CD14-positive monocyte (primary cell): ENCODE measurements around the gene CELSR1. TPM values are rescaled to one million over a fixed set of nuclear protein-coding genes. Genes with fewer than 3 reads are reported as not detected.

ENCODE experiments used
- DNase-seq, 3 donors: peaks; one replicate each; pipeline ENCODE4 v3.0.0-alpha.2; 2011 to 2022
- H2AFZ ChIP-seq: 2 replicates; pipeline ENCODE4 v1.6.0; 2012; ENCODE audit warnings: mild to moderate bottlenecking, low read depth, low read length, inconsistent platforms; ENCODE audit not compliant: insufficient read depth, poor library complexity, severe bottlenecking
- H3K27ac ChIP-seq, 2 donors: 1 replicate in 1 of 2; 2 replicates in 1 of 2; pipeline ENCODE4 v1.5.1; 2012 to 2013; ENCODE audit warnings: low read length in 2 of 2, control low read depth in 1 of 2, inconsistent platforms in 1 of 2, low read depth in 1 of 2, mild to moderate bottlenecking in 1 of 2
- H3K27me3 ChIP-seq, 2 donors: one replicate each; pipeline versions ENCODE4 v1.6.0 to v1.6.1; 2011 to 2013; ENCODE audit warnings: low read length in 2 of 2; ENCODE audit not compliant: control insufficient read depth in 2 of 2, insufficient read depth in 2 of 2
- H3K36me3 ChIP-seq, 2 donors: replicated peaks in 1 of 2; 1 replicate in 1 of 2; 2 replicates in 1 of 2; pipeline versions ENCODE4 v1.5.1 to v1.6.1; 2012 to 2013; ENCODE audit warnings: low read length in 2 of 2, control low read depth in 1 of 2, inconsistent platforms in 1 of 2, mild to moderate bottlenecking in 1 of 2; ENCODE audit not compliant: insufficient read depth in 2 of 2, control insufficient read depth in 1 of 2
- H3K4me1 ChIP-seq, 2 donors: 1 replicate in 1 of 2; 2 replicates in 1 of 2; pipeline versions ENCODE4 v1.5.1 to v1.6.1; 2012 to 2013; ENCODE audit warnings: low read length in 2 of 2, control low read depth in 1 of 2, inconsistent platforms in 1 of 2, mild to moderate bottlenecking in 1 of 2, moderate library complexity in 1 of 2; ENCODE audit not compliant: insufficient read depth in 2 of 2, control insufficient read depth in 1 of 2
- H3K4me2 ChIP-seq: replicated peaks from 2 replicates; pipeline ENCODE3; 2012; ENCODE audit warnings: low read length, moderate library complexity, mild to moderate bottlenecking; ENCODE audit not compliant: poor library complexity, severe bottlenecking; ENCODE audit errors: extremely low read depth
- H3K4me3 ChIP-seq, 3 experiments: fragments of 200-600 bp in 1 of 3; sonication (generic) in 1 of 3; replicated peaks in 1 of 3; 1 replicate in 2 of 3; 2 replicates in 1 of 3; pipeline ENCODE4 v1.5.1; 2011 to 2013; ENCODE audit warnings: low read length in 3 of 3, mild to moderate bottlenecking in 3 of 3, control low read depth in 2 of 3, low read depth in 2 of 3, inconsistent platforms in 1 of 3, moderate library complexity in 1 of 3
- H3K79me2 ChIP-seq: 2 replicates; pipeline ENCODE4 v1.6.0; 2012; ENCODE audit warnings: mild to moderate bottlenecking, control low read depth, inconsistent platforms, low read length, moderate library complexity; ENCODE audit not compliant: insufficient read depth
- H3K9ac ChIP-seq: 2 replicates; pipeline ENCODE4 v1.6.0; 2017; ENCODE audit warnings: low read length, mild to moderate bottlenecking; ENCODE audit not compliant: insufficient read depth, poor library complexity, severe bottlenecking
- H3K9me3 ChIP-seq, 2 donors: replicated peaks in 1 of 2; 1 replicate in 1 of 2; 2 replicates in 1 of 2; pipeline versions ENCODE4 v1.5.1 to v1.6.1; 2012 to 2013; ENCODE audit warnings: low read length in 2 of 2, control low read depth in 1 of 2; ENCODE audit not compliant: control insufficient read depth in 1 of 2, insufficient read depth in 1 of 2
- H4K20me1 ChIP-seq: 2 replicates; pipeline ENCODE4 v1.6.0; 2012; ENCODE audit warnings: mild to moderate bottlenecking, low read length, control low read depth, moderate library complexity; ENCODE audit not compliant: insufficient read depth
- H3K27ac Mint-ChIP-seq, 7 donors: one replicate each; pipeline ENCODE4 v1.8.0; 2020; ENCODE audit warnings: mild to moderate bottlenecking in 7 of 7, mixed read lengths in 7 of 7, moderate library complexity in 6 of 7, inconsistent platforms in 2 of 7
- H3K27me3 Mint-ChIP-seq, 3 donors: one replicate each; pipeline ENCODE4 v1.8.0; 2021 to 2022; ENCODE audit warnings: low read depth in 3 of 3, mild to moderate bottlenecking in 3 of 3, mixed read lengths in 3 of 3, moderate library complexity in 3 of 3, inconsistent platforms in 1 of 3
- H3K36me3 Mint-ChIP-seq, 2 donors: one replicate each; pipeline ENCODE4 v1.8.0; 2020; ENCODE audit warnings: mixed read lengths in 2 of 2, inconsistent platforms in 1 of 2, mild to moderate bottlenecking in 1 of 2
- H3K4me1 Mint-ChIP-seq: one replicate; pipeline ENCODE4 v1.8.0; 2020; ENCODE audit warnings: mild to moderate bottlenecking, mixed read lengths
- H3K4me3 Mint-ChIP-seq, 2 donors: one replicate each; pipeline ENCODE4 v1.8.0; 2020; ENCODE audit warnings: mild to moderate bottlenecking in 2 of 2, mixed read lengths in 2 of 2, moderate library complexity in 1 of 2
- H3K9me3 Mint-ChIP-seq, 7 donors: one replicate each; pipeline ENCODE4 v1.8.0; 2020 to 2022; ENCODE audit warnings: mixed read lengths in 7 of 7, mild to moderate bottlenecking in 6 of 7, moderate library complexity in 6 of 7, inconsistent platforms in 2 of 7
- CTCF ChIP-seq: fragments of 200-600 bp; IDR thresholded peaks from one replicate; pipeline ENCODE4 v1.8.0; 2022; ENCODE audit warnings: antibody characterized with exemption, mild to moderate bottlenecking
- WGBS: methylation state at CpG from one replicate; pipeline ENCODE4 v1.1.5; 2013; ENCODE audit warnings: missing lambda C conversion rate; ENCODE audit not compliant: insufficient coverage; 5-methylcytosine and 5-hydroxymethylcytosine counted together
- intact Hi-C, 2 donors: fragments of 100-400 bp; cut with micrococcal nuclease; formaldehyde crosslinking; loops; one replicate each; pipeline versions ENCODE4 v1.15.0 to v1.15.1; 2023
- polyA plus RNA-seq, 3 donors: library from polyadenylated mRNA; depleted of rRNA in 1 of 3; unstranded in 2 of 3; stranded (reverse) in 1 of 3; fragments of 300-500 nt in 2 of 3; fragments of >200 nt in 1 of 3; fragmentation: Illumina TruSeq in 2 of 3; gene quantifications; 1 replicate in 2 of 3; 2 replicates in 1 of 3; pipeline ENCODE4 v1.2.3, GENCODE V29; 2012 to 2021

The CELSR1 gene
- polyA plus RNA-seq, 3 donors, result 0.16 TPM; not detected in 2

- H3K79me2 ChIP-seq, result no peaks in the 10 kb centered on the region
- H3K9ac ChIP-seq, result no peak overlapping the region
- peaks cover 48 to 76% of the 10 kb centered on the region in 2 donors for H3K36me3 ChIP-seq
- H3K27ac ChIP-seq, result no peak overlapping the region
- no peak overlapping the region for H2AFZ ChIP-seq
- H3K4me2 ChIP-seq, result no peak overlapping the region
- Mint-ChIP-seq H3K4me3 (no peak overlapping the region), H3K27me3 (no peaks in the 10 kb centered on the region), H3K36me3 (peaks cover 42 to 72% of the 10 kb centered on the region in 2 donors), H3K9me3 (no peaks in the 10 kb centered on the region), H3K4me1 (peaks cover 5% of the 10 kb centered on the region), H3K27ac (no peak overlapping the region)
- H3K4me3 ChIP-seq, result no peak overlapping the region
- no peaks in the 10 kb centered on the region for H3K27me3 ChIP-seq
- no peaks in the 10 kb centered on the region for H3K9me3 ChIP-seq
- H4K20me1 ChIP-seq, result no peaks in the 10 kb centered on the region
- no peak for TF ChIP-seq CTCF
- no CpG with 5 or more reads among the region's 4 CpGs for whole genome bisulfite sequencing
- intact Hi-C loops, result no loop called here
- no peak for DNase-seq
- peaks cover 0 to 5% of the 10 kb centered on the region in 2 donors for H3K4me1 ChIP-seq
Observed at GRCh38 chr22:46330426-46330825, 207.0 kb downstream of the CELSR1 start.

GRCh38 chr22:46329616-46330015, 207.8 kb downstream of the CELSR1 start:
- H3K4me2 ChIP-seq, result no peak overlapping the region
- H3K27me3 Mint-ChIP-seq, result no peaks in the 10 kb centered on the region
- H3K36me3 Mint-ChIP-seq, result peaks cover 48 to 80% of the 10 kb centered on the region in 2 donors
- no peaks in the 10 kb centered on the region for H3K9me3 Mint-ChIP-seq
- no peak overlapping the region for H3K4me3 ChIP-seq
- H3K4me1 Mint-ChIP-seq, result peaks cover 3% of the 10 kb centered on the region
- TF ChIP-seq CTCF, result no peak
- H3K4me3 Mint-ChIP-seq, result no peak overlapping the region
- peaks cover 52 to 81% of the 10 kb centered on the region in 2 donors for H3K36me3 ChIP-seq
- H3K27me3 ChIP-seq, result no peaks in the 10 kb centered on the region
- intact Hi-C loops, result no loop called here
- H3K9me3 ChIP-seq, result no peaks in the 10 kb centered on the region
- H4K20me1 ChIP-seq, result no peaks in the 10 kb centered on the region
- no peaks in the 10 kb centered on the region for H3K4me1 ChIP-seq
- H2AFZ ChIP-seq, result no peak overlapping the region
- DNase-seq, result no peak
- H3K79me2 ChIP-seq, result no peaks in the 10 kb centered on the region
- no peak overlapping the region for H3K9ac ChIP-seq
- no peak overlapping the region for H3K27ac ChIP-seq
- WGBS, result 95% methylated on average over 4 of the region's 8 CpGs
- H3K27ac Mint-ChIP-seq, result peak overlapping the region in 1 of 7 donors; percentile 43
